H1 (cell line): ENCODE results near the gene CCNA1. TPM values are rescaled to one million over a fixed set of nuclear protein-coding genes. Genes with fewer than 3 reads are reported as not detected.

ENCODE experiments used
- GTF2F1 ChIP-seq: IDR thresholded peaks from 2 replicates; pipeline ENCODE4 v1.6.1; 2012; ENCODE audit warnings: low read depth, low read length, improper control_type of control experiment, borderline replicate concordance
- SUZ12 ChIP-seq: fragments of 200-600 bp; sonication (generic); IDR thresholded peaks from 2 replicates; pipeline ENCODE4 v1.6.1; 2012; ENCODE audit warnings: mild to moderate bottlenecking, inconsistent platforms, low read length, moderate library complexity, mixed read lengths
- polyA plus RNA-seq, 7 experiments: library from polyadenylated mRNA; depleted of rRNA in 3 of 7; stranded (reverse) in 5 of 7; unstranded in 2 of 7; fragments of >200 nt in 5 of 7; fragments of 200-250 nt in 2 of 7; gene quantifications; 1 replicate in 5 of 7; 2 replicates in 1 of 7; 4 replicates in 1 of 7; pipeline versions ENCODE4 v1.2.1 to v1.2.3, GENCODE V29; 2011 to 2013; ENCODE audit warnings: missing spikeins in 2 of 7, mixed read lengths in 2 of 7
- total RNA-seq: library from RNA; stranded (reverse); fragmentation: NEBNext Ultra II Directional; extraction: Animal tissue kit (Norgen Biotek cat#: 25700); gene quantifications from 2 replicates; pipeline ENCODE4 v1.2.1, GENCODE V29; 2021
- TF ChIP-seq, protein P1 (sequence below): IDR thresholded peaks from 2 replicates; pipeline ENCODE4 v1.6.1; 2012; ENCODE audit warnings: inconsistent platforms

CCNA1 gene
- total and polyA plus RNA-seq, 2 of the 8 experiments (the other 6 are each of a cell fraction or from before 2014, with no cell fraction given): 2.2 to 4.1 TPM

DNA sequence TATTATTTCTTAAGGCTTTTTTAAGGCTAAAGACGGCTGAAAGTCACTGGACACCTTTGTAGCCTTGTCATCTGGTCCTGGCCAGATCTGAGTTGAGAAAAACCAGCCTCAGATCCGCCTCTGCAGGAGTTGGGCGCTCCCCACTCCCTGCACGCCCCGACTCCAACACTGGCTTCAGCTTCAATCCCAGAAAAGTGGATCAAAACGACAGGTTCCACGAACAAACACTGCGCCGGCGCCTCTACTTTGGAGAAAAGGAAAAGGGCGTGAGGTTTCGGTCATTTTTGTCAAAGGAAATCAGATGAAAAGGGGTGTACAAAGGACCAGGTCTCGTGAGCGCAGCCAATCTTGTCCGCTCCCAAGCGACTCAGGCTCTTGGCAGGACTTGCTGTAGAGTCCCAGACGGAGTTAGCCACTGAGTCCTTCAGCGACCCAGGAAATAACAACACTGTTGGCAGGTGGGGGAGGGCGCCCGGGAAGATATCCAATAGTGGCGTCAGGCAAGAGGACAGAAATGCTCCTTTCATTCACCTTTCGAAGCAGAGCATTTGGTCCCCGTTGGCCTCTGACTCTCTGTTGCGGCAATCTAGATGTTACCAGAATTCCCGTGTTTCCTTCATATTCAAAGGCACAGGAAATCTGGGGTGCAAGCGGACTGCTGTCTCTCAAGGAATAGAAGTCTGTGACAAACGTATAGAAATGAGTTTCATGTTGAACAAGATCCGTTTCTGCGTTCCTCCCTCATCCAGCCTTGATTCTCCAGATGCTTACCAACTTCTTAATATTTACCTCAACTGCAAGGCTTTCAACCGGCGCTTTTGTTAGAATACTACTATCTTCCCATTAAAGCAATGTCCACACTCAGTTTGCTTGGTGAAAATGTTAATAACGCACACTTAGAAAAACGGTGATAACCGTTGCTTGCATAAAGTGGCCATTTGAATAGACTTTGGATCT is 1.8 kb upstream of the CCNA1 start (continued):
- TF ChIP-seq, protein P1, sequence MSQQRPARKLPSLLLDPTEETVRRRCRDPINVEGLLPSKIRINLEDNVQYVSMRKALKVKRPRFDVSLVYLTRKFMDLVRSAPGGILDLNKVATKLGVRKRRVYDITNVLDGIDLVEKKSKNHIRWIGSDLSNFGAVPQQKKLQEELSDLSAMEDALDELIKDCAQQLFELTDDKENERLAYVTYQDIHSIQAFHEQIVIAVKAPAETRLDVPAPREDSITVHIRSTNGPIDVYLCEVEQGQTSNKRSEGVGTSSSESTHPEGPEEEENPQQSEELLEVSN: no peak
- TF ChIP-seq SUZ12 (peak; percentile 77), GTF2F1 (no peak)
